Camera-type eye (tissue), 1 donor: ENCODE measurements around the gene CACNB3. TPM values are rescaled to one million over a fixed set of nuclear protein-coding genes. Genes with fewer than 3 reads are reported as not detected.

ENCODE experiments used
- total RNA-seq: library from RNA; depleted of rRNA; stranded (reverse); fragments of >200 nt; gene quantifications from one replicate; pipeline ENCODE4 v1.2.3, GENCODE V29; 2014

The CACNB3 gene
- 20.6 TPM for total RNA-seq

GRCh38 chr12:48817873-48818830, at the start of gene CACNB3:
TSS of gene CACNB3 (plus strand) at chr12:48818496. CDS start at chr12:48818930, 434 bp downstream.

GRCh38 chr12:48788854-48789775, 29.2 kb upstream of the CACNB3 start, which contains the start of gene ADCY6:
TSS of gene ADCY6 (minus strand) at chr12:48789089. CDS start at chr12:48783434, 5,655 bp downstream.

GRCh38 chr12:48851883-48852733, 33.8 kb downstream of the CACNB3 start, which contains the start of gene DDX23:
TSS of gene DDX23 (minus strand) at chr12:48852163. CDS start at chr12:48845782, 6,381 bp downstream.

GRCh38 chr12:48865281-48866051, 47.2 kb downstream of the CACNB3 start, which contains the start of gene RND1:
TSS of gene RND1 (minus strand) at chr12:48865870. CDS start at chr12:48865767, 103 bp downstream.

Other genes starting within 250 kb of the CACNB3 start
- gene LALBA, start 248.4 kb upstream of the CACNB3 start, total RNA-seq: not detected
- gene KANSL2, start 136.3 kb upstream of the CACNB3 start, total RNA-seq: 95.5 TPM
- gene CCNT1, start 101.8 kb upstream of the CACNB3 start, total RNA-seq: 43.7 TPM
- 50.1 TPM for gene ADCY6, start 29.4 kb upstream of the CACNB3 start, total RNA-seq
- 82.1 TPM for gene DDX23, start 33.7 kb downstream of the CACNB3 start, total RNA-seq
- gene RND1, start 47.4 kb downstream of the CACNB3 start, total RNA-seq: 2.3 TPM
- gene FKBP11, start 107.0 kb downstream of the CACNB3 start, total RNA-seq: 9.0 TPM
- gene ARF3, start 139.0 kb downstream of the CACNB3 start, total RNA-seq: 50.5 TPM
- gene WNT10B, start 153.2 kb downstream of the CACNB3 start, total RNA-seq: 2.0 TPM
- gene WNT1, start 159.8 kb downstream of the CACNB3 start, total RNA-seq: not detected
- gene DDN, start 180.9 kb downstream of the CACNB3 start, total RNA-seq: 1.0 TPM
- 35.6 TPM for gene PRKAG1, start 200.3 kb downstream of the CACNB3 start, total RNA-seq
- 81.4 TPM for gene KMT2D, start 242.3 kb downstream of the CACNB3 start, total RNA-seq